Progenitor cell of endocrine pancreas (in vitro differentiated cells): ENCODE measurements around the gene ZNF785. TPM values are rescaled to one million over a fixed set of nuclear protein-coding genes. Genes with fewer than 3 reads are reported as not detected.

Source experiments
- DNase-seq: peaks from one replicate; pipeline ENCODE4 v3.0.0; 2021; ENCODE audit warnings: low spot score; ENCODE audit not compliant: unreplicated experiment
- H3K27ac Mint-ChIP-seq: 2 replicates; pipeline ENCODE4 v1.8.0; 2021; ENCODE audit warnings: mild to moderate bottlenecking, moderate library complexity, mixed read lengths
- H3K27me3 Mint-ChIP-seq: 2 replicates; pipeline ENCODE4 v1.8.0; 2021; ENCODE audit warnings: mixed read lengths
- H3K36me3 Mint-ChIP-seq: 2 replicates; pipeline ENCODE4 v1.8.0; 2022; ENCODE audit warnings: mixed read lengths; ENCODE audit not compliant: insufficient read depth
- H3K4me1 Mint-ChIP-seq: 2 replicates; pipeline ENCODE4 v1.8.0; 2021; ENCODE audit warnings: low read depth, mixed read lengths
- H3K4me3 Mint-ChIP-seq: 2 replicates; pipeline ENCODE4 v1.8.0; 2021; ENCODE audit warnings: low read depth, mild to moderate bottlenecking, moderate library complexity, mixed read lengths
- H3K9me3 Mint-ChIP-seq: 2 replicates; pipeline ENCODE4 v1.8.0; 2021; ENCODE audit warnings: low read depth, mixed read lengths
- CTCF ChIP-seq: fragments of 200-600 bp; sonication (generic); IDR thresholded peaks from one replicate; pipeline ENCODE4 v1.5.0; 2021; ENCODE audit warnings: antibody characterized with exemption, mild to moderate bottlenecking; ENCODE audit not compliant: unreplicated experiment
- total RNA-seq: library from RNA; stranded (reverse); gene quantifications from 2 replicates; pipeline ENCODE4 v1.2.1, GENCODE V29; 2021

ZNF785 gene
- total RNA-seq, 1 donor from 2014 or later: 50.0 TPM

GRCh38 chr16:30571445-30572322 is 13.8 kb downstream of the ZNF785 start, which contains the start of gene ZNF688:
TSS of gene ZNF688 (minus strand) at chr16:30571714. CDS start at chr16:30571629, 85 bp downstream.
- Mint-ChIP-seq H3K4me1 (peaks cover 27% of the 10 kb centered on the region), H3K27me3 (no peaks in the 10 kb centered on the region), H3K27ac (peak within 1 kb of the TSS; percentile 95), H3K4me3 (peak within 1 kb of the TSS; percentile 81), H3K36me3 (peaks cover 5% of the 10 kb centered on the region), H3K9me3 (no peaks in the 10 kb centered on the region)
- peak; percentile 5 for TF ChIP-seq CTCF
- peak; percentile 72 for DNase-seq

- DNase-seq: no peak
- no peaks in the 10 kb centered on the region for H3K9me3 Mint-ChIP-seq
- peak overlapping the region; percentile 95 for H3K27ac Mint-ChIP-seq
- H3K4me3 Mint-ChIP-seq: peak overlapping the region; percentile 81
- peaks cover 34% of the 10 kb centered on the region for H3K4me1 Mint-ChIP-seq
- H3K27me3 Mint-ChIP-seq: no peaks in the 10 kb centered on the region
- peaks cover 5% of the 10 kb centered on the region for H3K36me3 Mint-ChIP-seq
- no peak for TF ChIP-seq CTCF
Measured at GRCh38 chr16:30570636-30571444, 14.7 kb downstream of the ZNF785 start.

- Mint-ChIP-seq H3K4me3 (peak overlapping the region; percentile 16), H3K36me3 (peaks cover 5% of the 10 kb centered on the region), H3K27me3 (no peaks in the 10 kb centered on the region), H3K27ac (peak overlapping the region; percentile 74), H3K4me1 (peaks cover 37% of the 10 kb centered on the region), H3K9me3 (no peaks in the 10 kb centered on the region)
- DNase-seq: no peak
- no peak for TF ChIP-seq CTCF
Measured at GRCh38 chr16:30569746-30570635, 15.5 kb downstream of the ZNF785 start.

GRCh38 chr16:30569281-30569680 is 16.2 kb downstream of the ZNF785 start:
- Mint-ChIP-seq H3K27ac (no peak overlapping the region), H3K4me3 (no peak overlapping the region), H3K9me3 (no peaks in the 10 kb centered on the region), H3K27me3 (no peaks in the 10 kb centered on the region), H3K36me3 (no peaks in the 10 kb centered on the region), H3K4me1 (peaks cover 32% of the 10 kb centered on the region)
- DNase-seq: no peak
- no peak for TF ChIP-seq CTCF
